ENCODE results near the gene RBM5.

GRCh38 chr3:50147016-50147415, 58.3 kb downstream of the RBM5 start:
- TF ChIP-seq CTCF (IDR thresholded peaks at IDR 0.05) (no peak), YY1 (IDR thresholded peaks at IDR 0.05; ENCODE audit: low read depth) (no peak)
